Measurements from ENCODE around the gene KCNIP4. TPM values are rescaled to one million over a fixed set of nuclear protein-coding genes. Genes with fewer than 3 reads are reported as not detected.

Gene KCNIP4
- total RNA-seq, 1 donor from 2014 or later = not detected

GRCh38 chr4:21862917-21863316 lies 85.7 kb downstream of the KCNIP4 start:
- ChIA-PET POLR2A (no interaction called here), CTCF (no interaction called here)
- Mint-ChIP-seq H3K9me3 (peaks cover 3% of the 10 kb centered on the region), H3K36me3 (ENCODE audit: low read depth) (no peaks in the 10 kb centered on the region), H3K27ac (no peak overlapping the region), H3K27me3 (no peaks in the 10 kb centered on the region), H3K4me3 (no peak overlapping the region), H3K4me1 (no peaks in the 10 kb centered on the region)
- ATAC-seq (ENCODE audit: low read depth) (no peak), DNase-seq (no peak)
- intact Hi-C loops (cut with micrococcal nuclease) = no loop called here
- no peak for TF ChIP-seq CTCF (IDR thresholded peaks at IDR 0.05)

GRCh38 chr4:21858971-21859370 lies 89.6 kb downstream of the KCNIP4 start:
- TF ChIP-seq CTCF (IDR thresholded peaks at IDR 0.05) = no peak
- Mint-ChIP-seq H3K9me3 (peaks cover 3% of the 10 kb centered on the region), H3K4me1 (no peaks in the 10 kb centered on the region), H3K4me3 (no peak overlapping the region), H3K36me3 (ENCODE audit: low read depth) (no peaks in the 10 kb centered on the region), H3K27me3 (no peaks in the 10 kb centered on the region), H3K27ac (no peak overlapping the region)
- DNase-seq (no peak), ATAC-seq (ENCODE audit: low read depth) (no peak)
- intact Hi-C loops (cut with micrococcal nuclease) = no loop called here
- ChIA-PET CTCF (no interaction called here), POLR2A (no interaction called here)

- intact Hi-C loops (cut with micrococcal nuclease) = no loop called here
- Mint-ChIP-seq H3K27ac (no peak overlapping the region), H3K4me1 (no peaks in the 10 kb centered on the region), H3K27me3 (no peaks in the 10 kb centered on the region), H3K9me3 (peaks cover 3% of the 10 kb centered on the region), H3K4me3 (no peak overlapping the region), H3K36me3 (ENCODE audit: low read depth) (no peaks in the 10 kb centered on the region)
- DNase-seq (no peak), ATAC-seq (ENCODE audit: low read depth) (no peak)
- ChIA-PET POLR2A (no interaction called here), CTCF (no interaction called here)
- TF ChIP-seq CTCF (IDR thresholded peaks at IDR 0.05) = no peak
Measured at GRCh38 chr4:21856754-21857153, 91.8 kb downstream of the KCNIP4 start.

GRCh38 chr4:21856301-21856700 lies 92.3 kb downstream of the KCNIP4 start:
- Mint-ChIP-seq H3K27me3 (no peaks in the 10 kb centered on the region), H3K27ac (no peak overlapping the region), H3K4me1 (no peaks in the 10 kb centered on the region), H3K4me3 (no peak overlapping the region), H3K36me3 (ENCODE audit: low read depth) (no peaks in the 10 kb centered on the region), H3K9me3 (peaks cover 3% of the 10 kb centered on the region)
- no peak for TF ChIP-seq CTCF (IDR thresholded peaks at IDR 0.05)
- ChIA-PET CTCF (no interaction called here), POLR2A (no interaction called here)
- ATAC-seq (ENCODE audit: low read depth) (no peak), DNase-seq (no peak)
- intact Hi-C loops (cut with micrococcal nuclease) = no loop called here

GRCh38 chr4:21849077-21849476 lies 99.5 kb downstream of the KCNIP4 start:
- POLR2A ChIA-PET = no interaction called here
- ATAC-seq (ENCODE audit: low read depth) (no peak), DNase-seq (no peak)
- Mint-ChIP-seq H3K27me3 (no peaks in the 10 kb centered on the region), H3K9me3 (peaks cover 3% of the 10 kb centered on the region), H3K4me3 (no peak overlapping the region), H3K27ac (no peak overlapping the region), H3K4me1 (no peaks in the 10 kb centered on the region), H3K36me3 (ENCODE audit: low read depth) (no peaks in the 10 kb centered on the region)
- TF ChIP-seq CTCF (IDR thresholded peaks at IDR 0.05) = no peak
- intact Hi-C loops (cut with micrococcal nuclease) = no loop called here
- CTCF ChIA-PET = no interaction called here
